ENCODE results near the gene FNBP1. TPM values are rescaled to one million over a fixed set of nuclear protein-coding genes. Genes with fewer than 3 reads are reported as not detected.
A peak's percentile ranks its signal among the peaks of the same experiment; 100 is the strongest.
"Not testable (repeated sequence)": the region's sequence is repeated elsewhere in the genome, so short reads cannot be mapped to it uniquely, and the experiment has no call there.

FNBP1 gene
- total RNA-seq, 2 experiments from 2014 or later = 266 to 268 TPM

DNA sequence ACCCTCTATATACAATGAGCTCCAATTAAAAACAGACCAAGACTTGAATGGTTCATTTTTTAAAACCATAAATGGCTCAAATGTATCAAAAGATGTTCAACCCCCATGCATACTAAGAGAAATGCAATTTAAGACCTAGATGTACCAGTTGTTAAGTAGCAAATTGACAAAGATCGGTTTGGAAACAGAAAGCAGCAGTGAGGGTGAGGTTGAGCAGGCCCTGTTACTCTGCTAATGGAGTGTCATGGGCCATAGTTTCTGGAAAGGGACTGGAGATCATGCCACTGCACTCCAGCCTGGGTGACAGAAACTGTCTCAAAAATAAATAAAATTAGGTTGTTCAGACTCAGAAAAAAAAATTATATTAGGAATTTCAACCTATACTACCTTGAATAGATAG, 55.0 kb downstream of the FNBP1 start:
- Mint-ChIP-seq H3K4me1 (ENCODE audit: low read depth) (peaks cover 75% of the 10 kb centered on the region), H3K36me3 (ENCODE audit: low read depth) (peaks cover 71% of the 10 kb centered on the region)

DNA sequence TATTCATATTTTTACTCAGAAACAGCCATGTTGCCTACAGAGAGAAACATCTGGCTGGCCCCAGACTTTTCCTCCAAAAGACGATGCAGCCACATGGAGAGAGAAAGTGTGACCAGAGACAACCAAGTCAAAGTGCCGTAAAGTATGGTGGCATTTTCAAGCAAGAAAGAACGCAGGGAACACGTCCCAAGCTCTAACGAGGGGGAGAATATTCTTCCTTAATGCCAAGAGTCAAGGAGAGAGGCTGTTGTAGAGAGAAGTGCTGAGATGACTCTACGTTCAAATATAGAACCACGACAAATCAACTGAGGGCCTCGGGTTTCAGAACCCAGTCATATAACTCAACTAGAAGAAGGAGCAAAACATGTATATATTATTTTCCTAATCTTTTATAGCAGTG, 55.9 kb downstream of the FNBP1 start:
- H3K27ac Mint-ChIP-seq = peak overlapping the region; percentile 99
- H3K36me3 Mint-ChIP-seq (ENCODE audit: low read depth) = peaks cover 72% of the 10 kb centered on the region
- intact Hi-C loops (cut with micrococcal nuclease) = no loop called here
- H3K4me3 Mint-ChIP-seq = peak overlapping the region; percentile 28
- TF ChIP-seq, protein P1, sequence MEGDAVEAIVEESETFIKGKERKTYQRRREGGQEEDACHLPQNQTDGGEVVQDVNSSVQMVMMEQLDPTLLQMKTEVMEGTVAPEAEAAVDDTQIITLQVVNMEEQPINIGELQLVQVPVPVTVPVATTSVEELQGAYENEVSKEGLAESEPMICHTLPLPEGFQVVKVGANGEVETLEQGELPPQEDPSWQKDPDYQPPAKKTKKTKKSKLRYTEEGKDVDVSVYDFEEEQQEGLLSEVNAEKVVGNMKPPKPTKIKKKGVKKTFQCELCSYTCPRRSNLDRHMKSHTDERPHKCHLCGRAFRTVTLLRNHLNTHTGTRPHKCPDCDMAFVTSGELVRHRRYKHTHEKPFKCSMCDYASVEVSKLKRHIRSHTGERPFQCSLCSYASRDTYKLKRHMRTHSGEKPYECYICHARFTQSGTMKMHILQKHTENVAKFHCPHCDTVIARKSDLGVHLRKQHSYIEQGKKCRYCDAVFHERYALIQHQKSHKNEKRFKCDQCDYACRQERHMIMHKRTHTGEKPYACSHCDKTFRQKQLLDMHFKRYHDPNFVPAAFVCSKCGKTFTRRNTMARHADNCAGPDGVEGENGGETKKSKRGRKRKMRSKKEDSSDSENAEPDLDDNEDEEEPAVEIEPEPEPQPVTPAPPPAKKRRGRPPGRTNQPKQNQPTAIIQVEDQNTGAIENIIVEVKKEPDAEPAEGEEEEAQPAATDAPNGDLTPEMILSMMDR (IDR thresholded peaks at IDR 0.05) = no peak
- CTCF ChIA-PET = no interaction called here
- H3K27me3 Mint-ChIP-seq = no peaks in the 10 kb centered on the region
- H3K9me3 Mint-ChIP-seq = peaks cover 2% of the 10 kb centered on the region
- ATAC-seq (peak; percentile 46), DNase-seq (peak; percentile 59)
- POLR2A ChIA-PET = interaction anchor here (0.7 to 2.6 kb wide), 9 partner anchors 14 to 98 kb away, joined by 3 to 12 read pairs (median 5); no protein-coding TSS in a partner anchor
- H3K4me1 Mint-ChIP-seq (ENCODE audit: low read depth) = peaks cover 73% of the 10 kb centered on the region

More for the DNA sequence above, 55.0 kb downstream of the FNBP1 start:
- Mint-ChIP-seq H3K4me3 (peak overlapping the region; percentile 24), H3K9me3 (peaks cover 2% of the 10 kb centered on the region), H3K27me3 (no peaks in the 10 kb centered on the region), H3K27ac (peak overlapping the region; percentile 93)
- CTCF ChIA-PET = no interaction called here
- POLR2A ChIA-PET = interaction anchor here (0.7 to 2.6 kb wide), 10 partner anchors 13 to 98 kb away, joined by 3 to 12 read pairs (median 4); no protein-coding TSS in a partner anchor
- ATAC-seq = no peak
- TF ChIP-seq, protein P1 (IDR thresholded peaks at IDR 0.05) = no peak
- no peak for DNase-seq
- intact Hi-C loops (cut with micrococcal nuclease) = no loop called here

DNA sequence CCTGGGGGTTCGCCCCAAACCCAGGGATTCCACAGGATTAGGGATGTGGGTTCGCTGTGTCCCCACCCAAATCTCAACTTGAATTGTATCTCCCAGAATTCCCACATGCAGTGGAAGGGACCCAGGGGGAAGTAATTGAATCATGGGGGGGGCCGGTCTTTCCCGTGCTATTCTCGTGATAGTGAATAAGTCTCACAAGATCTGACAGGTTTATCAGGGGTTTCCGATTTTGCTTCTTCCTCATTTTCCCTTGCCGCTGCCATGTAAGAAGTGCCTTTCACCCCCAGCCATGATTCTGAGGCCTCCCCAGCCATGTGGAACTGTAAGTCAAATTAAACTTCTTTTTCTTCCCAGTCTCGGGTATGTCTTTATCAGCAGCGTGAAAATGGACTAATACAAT, 58.4 kb downstream of the FNBP1 start:
- Mint-ChIP-seq H3K36me3 (ENCODE audit: low read depth) (peaks cover 70% of the 10 kb centered on the region), H3K4me1 (ENCODE audit: low read depth) (peaks cover 67% of the 10 kb centered on the region), H3K27ac (peak overlapping the region; percentile 77)
- DNase-seq; CTCF ChIA-PET; H3K27me3 Mint-ChIP-seq; H3K4me3 Mint-ChIP-seq; ATAC-seq; intact Hi-C loops (cut with micrococcal nuclease); H3K9me3 Mint-ChIP-seq: not testable (repeated sequence)
- POLR2A ChIA-PET = interaction anchor here (1.0 to 1.4 kb wide), 5 partner anchors 11 to 57 kb away, joined by 3 to 4 read pairs (median 4); no protein-coding TSS in a partner anchor

- Mint-ChIP-seq H3K4me1 (ENCODE audit: low read depth) (peaks cover 65% of the 10 kb centered on the region), H3K27ac (peak overlapping the region; percentile 74), H3K4me3 (no peak overlapping the region), H3K9me3 (peaks cover 2% of the 10 kb centered on the region), H3K36me3 (ENCODE audit: low read depth) (peaks cover 69% of the 10 kb centered on the region), H3K27me3 (no peaks in the 10 kb centered on the region)
- no peak for ATAC-seq
- intact Hi-C loops (cut with micrococcal nuclease) = no loop called here
- POLR2A ChIA-PET = interaction anchor here (1.0 to 1.4 kb wide), 4 partner anchors 10 to 58 kb away, joined by 3 to 4 read pairs (median 4); no protein-coding TSS in a partner anchor
- CTCF ChIA-PET = no interaction called here
- TF ChIP-seq, protein P1 (IDR thresholded peaks at IDR 0.05) = no peak
- no peak for DNase-seq
These were observed 59.1 kb downstream of the FNBP1 start for GRCh38 chr9:129983891-129984290.

DNA sequence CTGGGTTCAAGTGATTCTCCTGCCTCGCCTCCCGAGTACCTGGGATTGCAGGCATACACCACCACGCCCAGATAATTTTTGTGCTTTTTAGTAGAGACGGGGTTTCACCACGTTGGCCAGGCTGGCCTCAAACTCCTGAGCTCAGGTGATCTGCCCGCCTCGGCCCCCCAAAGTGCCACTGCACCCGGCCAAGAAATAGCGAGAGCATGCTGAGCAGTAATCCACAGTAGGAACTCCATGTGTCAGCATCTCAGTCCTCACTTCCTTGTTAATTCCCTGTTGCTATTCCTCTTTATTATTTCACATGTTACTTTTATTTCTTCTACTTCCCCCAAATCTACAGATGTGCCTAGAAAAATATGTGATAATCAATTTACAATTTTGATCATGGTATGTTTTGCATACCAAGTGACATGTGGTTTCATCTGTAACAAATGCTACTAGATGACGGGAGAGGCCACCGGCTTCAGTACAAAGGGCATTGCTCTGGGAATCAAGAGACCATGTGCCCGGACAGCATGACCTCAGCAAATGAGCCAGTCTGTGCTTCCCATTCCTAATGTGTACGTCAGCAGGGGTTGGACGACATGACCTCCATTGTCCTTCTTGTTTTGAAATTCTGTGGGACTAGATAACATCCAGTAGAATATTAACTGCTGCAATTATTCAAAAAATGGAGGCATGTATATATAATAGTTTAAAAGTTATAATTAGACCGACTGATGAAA, 61.6 kb downstream of the FNBP1 start:
- Mint-ChIP-seq H3K4me1 (ENCODE audit: low read depth) (peaks cover 49% of the 10 kb centered on the region), H3K4me3 (no peak overlapping the region), H3K27ac (peak overlapping the region; percentile 68), H3K36me3 (ENCODE audit: low read depth) (peaks cover 70% of the 10 kb centered on the region), H3K9me3 (peaks cover 2% of the 10 kb centered on the region), H3K27me3 (no peaks in the 10 kb centered on the region)
- intact Hi-C loops (cut with micrococcal nuclease) = no loop called here
- TF ChIP-seq, protein P1 (IDR thresholded peaks at IDR 0.05) = no peak
- POLR2A ChIA-PET = no interaction called here
- DNase-seq (no peak), ATAC-seq (no peak)
- CTCF ChIA-PET = interaction anchor here (1.5 kb wide), 1 partner anchor 8 kb away, joined by 5 read pairs; no protein-coding TSS in a partner anchor

- intact Hi-C loops (cut with micrococcal nuclease); ATAC-seq; H3K27me3 Mint-ChIP-seq; H3K4me3 Mint-ChIP-seq; H3K9me3 Mint-ChIP-seq; H3K27ac Mint-ChIP-seq; CTCF ChIA-PET; DNase-seq: not testable (repeated sequence)
- peaks cover 66% of the 10 kb centered on the region for H3K36me3 Mint-ChIP-seq (ENCODE audit: low read depth)
- POLR2A ChIA-PET = interaction anchor here (1.4 kb wide), 1 partner anchor 11 kb away, joined by 3 read pairs; no protein-coding TSS in a partner anchor
- H3K4me1 Mint-ChIP-seq (ENCODE audit: low read depth) = peaks cover 43% of the 10 kb centered on the region
These were observed 62.8 kb downstream of the FNBP1 start for GRCh38 chr9:129980224-129980623.
